GM23248 (cell line): ENCODE results near the gene DCAF6. TPM values are rescaled to one million over a fixed set of nuclear protein-coding genes. Genes with fewer than 3 reads are reported as not detected.

Experiments
- DNase-seq: peaks from one replicate; pipeline ENCODE4 v3.0.0-alpha.2; 2015
- H2AFZ ChIP-seq: fragments of 200-600 bp; sonication (generic); 2 replicates; pipeline ENCODE4 v1.6.1; 2016; ENCODE audit warnings: antibody characterized with exemption
- H3F3A ChIP-seq: fragments of 200-600 bp; sonication (generic); 2 replicates; pipeline ENCODE4 v1.6.1; 2016; ENCODE audit warnings: mild to moderate bottlenecking, antibody characterized with exemption, mixed run types; ENCODE audit not compliant: insufficient read depth
- H3K27ac ChIP-seq: fragments of 200-600 bp; sonication (generic); 2 replicates; pipeline ENCODE4 v1.5.1; 2016; ENCODE audit warnings: mild to moderate bottlenecking
- H3K27me3 ChIP-seq: fragments of 200-600 bp; sonication (generic); replicated peaks from 2 replicates; pipeline ENCODE4 v1.6.1; 2016; ENCODE audit warnings: mild to moderate bottlenecking; ENCODE audit not compliant: insufficient read depth
- H3K36me3 ChIP-seq: fragments of 200-600 bp; sonication (generic); 2 replicates; pipeline ENCODE4 v1.6.1; 2016; ENCODE audit warnings: low read depth, mild to moderate bottlenecking
- H3K4me1 ChIP-seq: fragments of 200-600 bp; sonication (generic); 2 replicates; pipeline ENCODE4 v1.6.1; 2016; ENCODE audit warnings: mild to moderate bottlenecking; ENCODE audit not compliant: insufficient read depth
- H3K4me2 ChIP-seq: fragments of 200-600 bp; sonication (generic); one replicate; pipeline ENCODE4 v1.6.1; 2016; ENCODE audit warnings: mild to moderate bottlenecking; ENCODE audit not compliant: unreplicated experiment
- H3K4me3 ChIP-seq: fragments of 200-600 bp; sonication (generic); 2 replicates; pipeline ENCODE4 v1.5.1; 2016; ENCODE audit warnings: mild to moderate bottlenecking
- H3K79me2 ChIP-seq: fragments of 200-600 bp; sonication (generic); 2 replicates; pipeline ENCODE4 v1.6.1; 2016; ENCODE audit warnings: mild to moderate bottlenecking; ENCODE audit not compliant: insufficient read depth
- H3K9ac ChIP-seq: fragments of 200-600 bp; sonication (generic); 2 replicates; pipeline ENCODE4 v1.6.1; 2016; ENCODE audit warnings: mild to moderate bottlenecking
- H3K9me2 ChIP-seq: fragments of 200-600 bp; sonication (generic); 2 replicates; pipeline ENCODE4 v1.6.1; 2016; ENCODE audit warnings: mixed run types, mild to moderate bottlenecking, moderate library complexity; ENCODE audit not compliant: insufficient read depth
- H3K9me3 ChIP-seq: fragments of 200-600 bp; sonication (generic); one replicate; pipeline ENCODE4 v1.6.1; 2017; ENCODE audit warnings: low read depth
- H4K20me1 ChIP-seq: fragments of 200-600 bp; sonication (generic); 2 replicates; pipeline ENCODE4 v1.6.0; 2016; ENCODE audit not compliant: insufficient read depth
- EZH2 ChIP-seq: fragments of 200-600 bp; sonication (generic); IDR thresholded peaks from 2 replicates; pipeline ENCODE4 v1.6.1; 2018; ENCODE audit warnings: antibody characterized with exemption, mild to moderate bottlenecking; ENCODE audit not compliant: insufficient read depth, poor library complexity, severe bottlenecking
- EZH2phosphoT487 ChIP-seq: fragments of 200-600 bp; sonication (generic); IDR thresholded peaks from 2 replicates; pipeline ENCODE4 v1.6.1; 2018; ENCODE audit warnings: antibody characterized with exemption, moderate library complexity, mild to moderate bottlenecking, low read depth; ENCODE audit not compliant: insufficient read depth
- WGBS, 2 experiments: methylation state at CpG; one replicate each; pipeline ENCODE4 v1.1.6; 2015 to 2017; ENCODE audit warnings: low lambda C conversion rate in 2 of 2, low coverage in 1 of 2; ENCODE audit errors: missing lambda C conversion rate in 2 of 2; 5-methylcytosine and 5-hydroxymethylcytosine counted together
- in situ Hi-C: fragments of 300-500 bp; cut with MboI; formaldehyde crosslinking; loops from 2 replicates; pipeline ENCODE4 v1.15.0; 2020
- polyA plus RNA-seq: library from polyadenylated mRNA; unstranded; fragments of >200 nt; fragmentation: Nextera tagmentation; extraction: Ambion mirVana; gene quantifications from 2 replicates; pipeline ENCODE4 v1.2.1, GENCODE V29; 2016
- total RNA-seq: library from RNA; depleted of rRNA; stranded (reverse); fragments of >200 nt; shearing (Covaris generic); gene quantifications from 2 replicates; pipeline ENCODE4 v1.2.3, GENCODE V29; 2014

DCAF6 gene
- total and polyA plus RNA-seq, 2 experiments from 2014 or later: 63.4 to 99.6 TPM

GRCh38 chr1:168091720-168092550, 155.5 kb downstream of the DCAF6 start:
- H3K27ac ChIP-seq: no peak overlapping the region
- H3K4me3 ChIP-seq: no peak overlapping the region
- in situ Hi-C loops: no loop called here
- no peaks in the 10 kb centered on the region for H3K27me3 ChIP-seq
- no peaks in the 10 kb centered on the region for H3K9me2 ChIP-seq
- no peak for DNase-seq
- H3K36me3 ChIP-seq: no peaks in the 10 kb centered on the region
- H3K9me3 ChIP-seq: no peaks in the 10 kb centered on the region
- TF ChIP-seq EZH2: no peak
- TF ChIP-seq EZH2phosphoT487: no peak
- H3K4me2 ChIP-seq: no peak overlapping the region
- H2AFZ ChIP-seq: no peak overlapping the region
- H4K20me1 ChIP-seq: no peaks in the 10 kb centered on the region
- no peaks in the 10 kb centered on the region for H3F3A ChIP-seq
- no peak overlapping the region for H3K9ac ChIP-seq
- H3K79me2 ChIP-seq: no peaks in the 10 kb centered on the region
- H3K4me1 ChIP-seq: no peaks in the 10 kb centered on the region
- 85 to 88% methylated on average over 8 of the region's 8 CpGs for WGBS, 2 experiments

DNA sequence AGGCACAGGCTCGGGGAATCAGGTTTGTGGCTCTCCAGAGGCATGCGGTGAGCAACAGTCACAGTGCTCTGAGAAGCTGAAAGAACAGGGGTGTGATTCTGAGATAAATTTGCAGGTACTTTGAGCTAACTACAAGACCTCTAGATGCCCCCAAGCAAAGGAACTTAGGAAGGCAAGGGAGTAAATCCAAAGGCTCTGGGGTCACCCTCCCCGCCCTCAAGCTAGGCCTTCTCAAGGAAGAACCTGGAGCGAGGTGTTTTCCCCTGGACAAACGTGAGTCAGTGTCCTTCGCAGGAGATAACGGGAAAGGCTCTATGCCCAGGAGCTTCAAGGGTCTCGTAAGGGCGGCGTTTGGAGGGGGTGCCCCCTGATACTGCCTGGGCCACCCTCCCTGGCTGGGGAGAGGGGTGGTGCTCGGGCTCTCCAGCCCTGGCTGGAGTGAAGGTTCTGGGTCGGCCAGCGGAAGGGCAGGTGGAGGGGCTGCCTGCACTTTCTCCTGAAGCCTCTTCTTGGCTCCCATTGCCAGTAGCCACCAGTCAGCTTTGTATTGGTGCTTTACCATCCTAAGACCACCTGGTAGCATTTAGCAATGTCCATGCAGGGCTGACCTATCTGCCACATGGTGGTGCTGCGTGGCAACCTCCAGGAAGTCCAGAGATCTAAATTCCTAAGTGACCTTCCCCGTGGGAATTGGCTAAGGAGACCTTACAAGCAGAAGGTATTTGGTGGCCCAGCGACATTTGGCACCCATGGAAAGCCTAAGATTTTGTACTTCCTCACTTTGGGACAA, 156.3 kb downstream of the DCAF6 start:
- no peaks in the 10 kb centered on the region for H3K9me2 ChIP-seq
- no peaks in the 10 kb centered on the region for H3F3A ChIP-seq
- H3K36me3 ChIP-seq: no peaks in the 10 kb centered on the region
- H3K4me3 ChIP-seq: no peak overlapping the region
- H3K9me3 ChIP-seq: no peaks in the 10 kb centered on the region
- no peak overlapping the region for H3K27ac ChIP-seq
- H3K4me1 ChIP-seq: no peaks in the 10 kb centered on the region
- 95 to 97% methylated on average over 16 of the region's 16 CpGs for WGBS, 2 experiments
- no peak overlapping the region for H3K4me2 ChIP-seq
- H4K20me1 ChIP-seq: no peaks in the 10 kb centered on the region
- in situ Hi-C loops: no loop called here
- TF ChIP-seq EZH2: no peak
- TF ChIP-seq EZH2phosphoT487: no peak
- no peaks in the 10 kb centered on the region for H3K79me2 ChIP-seq
- H3K9ac ChIP-seq: no peak overlapping the region
- DNase-seq: no peak
- no peak overlapping the region for H2AFZ ChIP-seq
- H3K27me3 ChIP-seq: no peaks in the 10 kb centered on the region

DNA sequence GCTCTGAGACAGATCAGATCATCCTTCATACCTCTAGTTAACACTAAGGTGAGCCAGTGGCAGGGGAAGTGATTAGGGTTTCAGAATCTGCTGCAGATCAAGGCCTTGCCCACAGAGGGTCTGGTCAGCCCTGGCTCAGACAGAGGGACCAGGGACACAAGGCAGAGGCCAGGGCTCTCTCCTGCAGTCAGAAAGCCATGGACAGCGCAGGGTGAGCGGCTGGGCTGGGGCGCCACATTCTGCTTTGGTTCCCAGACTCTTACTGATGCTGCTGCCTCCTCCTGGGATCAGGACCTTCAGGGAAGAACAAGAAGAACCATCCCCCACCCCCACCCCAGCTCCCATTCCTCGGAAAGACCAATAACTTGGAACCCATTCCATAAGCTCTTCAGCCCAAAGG, 157.1 kb downstream of the DCAF6 start:
- Histone ChIP-seq H3F3A (no peaks in the 10 kb centered on the region), H4K20me1 (no peaks in the 10 kb centered on the region), H3K27ac (no peak overlapping the region), H2AFZ (no peak overlapping the region), H3K79me2 (no peaks in the 10 kb centered on the region), H3K9me2 (no peaks in the 10 kb centered on the region), H3K4me1 (no peaks in the 10 kb centered on the region), H3K36me3 (no peaks in the 10 kb centered on the region), H3K9me3 (no peaks in the 10 kb centered on the region), H3K27me3 (no peaks in the 10 kb centered on the region), H3K4me2 (no peak overlapping the region), H3K9ac (no peak overlapping the region), H3K4me3 (no peak overlapping the region)
- DNase-seq: no peak
- no peak for TF ChIP-seq EZH2
- no peak for TF ChIP-seq EZH2phosphoT487
- in situ Hi-C loops: no loop called here
- WGBS, 2 experiments: 98 to 100% methylated on average over 2 to 4 of the region's 4 CpGs

DNA sequence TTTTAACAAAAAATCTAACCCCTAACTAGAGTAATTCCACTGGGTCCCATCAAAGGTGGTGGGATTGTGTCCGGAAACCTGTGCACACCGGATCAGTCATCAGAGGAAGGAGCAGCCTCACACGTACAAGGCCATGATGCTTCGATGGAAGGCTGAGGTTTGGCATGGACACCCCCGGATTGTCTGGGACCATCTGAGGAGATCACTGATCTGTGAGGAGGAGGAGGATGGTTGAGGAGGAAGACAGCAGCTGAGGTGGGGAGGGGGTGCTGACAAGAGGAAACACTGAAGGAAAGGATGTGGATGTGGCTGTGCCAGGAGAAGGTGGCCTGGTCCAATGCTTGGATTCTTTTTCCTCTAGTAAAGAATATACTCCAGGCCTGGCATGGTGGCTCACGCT, 159.0 kb downstream of the DCAF6 start:
- no peaks in the 10 kb centered on the region for H3K36me3 ChIP-seq
- H3K9me2 ChIP-seq: no peaks in the 10 kb centered on the region
- no peaks in the 10 kb centered on the region for H3K27me3 ChIP-seq
- no peaks in the 10 kb centered on the region for H3K9me3 ChIP-seq
- H3F3A ChIP-seq: no peaks in the 10 kb centered on the region
- no peak overlapping the region for H3K4me3 ChIP-seq
- no peak overlapping the region for H2AFZ ChIP-seq
- TF ChIP-seq EZH2 (no peak), EZH2phosphoT487 (no peak)
- H3K79me2 ChIP-seq: no peaks in the 10 kb centered on the region
- in situ Hi-C loops: no loop called here
- H3K27ac ChIP-seq: no peak overlapping the region
- no peak for DNase-seq
- H4K20me1 ChIP-seq: no peaks in the 10 kb centered on the region
- H3K4me2 ChIP-seq: no peak overlapping the region
- no peak overlapping the region for H3K9ac ChIP-seq
- 96 to 98% methylated on average over 6 of the region's 6 CpGs for WGBS, 2 experiments
- no peaks in the 10 kb centered on the region for H3K4me1 ChIP-seq
